Measurements from ENCODE around the gene WDFY2. TPM values are rescaled to one million over a fixed set of nuclear protein-coding genes. Genes with fewer than 3 reads are reported as not detected.

Gene WDFY2
- total RNA-seq, 1 experiment from 2014 or later: 4.1 TPM

GRCh38 chr13:51595416-51595815 lies 11.2 kb downstream of the WDFY2 start:
- H3K79me2 ChIP-seq (ENCODE audit: low read length): peaks cover 83% of the 10 kb centered on the region
- BruUV-seq (replicated peaks): no TSS peak
- H4K20me1 ChIP-seq (ENCODE audit: low read length): no peaks in the 10 kb centered on the region
- no peak overlapping the region for H3K9ac ChIP-seq (ENCODE audit: low read length)
- no peak overlapping the region for H3K4me2 ChIP-seq (ENCODE audit: low read length)
- H3K9me3 ChIP-seq (ENCODE audit: low read length): no peaks in the 10 kb centered on the region
- intact Hi-C loops (cut with micrococcal nuclease): no loop called here
- H3K9me2 ChIP-seq (replicated peaks; ENCODE audit: low read length): no peaks in the 10 kb centered on the region
- CTCF ChIA-PET: no interaction called here
- POLR2A ChIA-PET (ENCODE audit: unreplicated experiment): interaction anchor here (0.5 kb wide), 1 partner anchor 142 kb away, joined by 3 read pairs; no protein-coding TSS in a partner anchor
- H2AFZ ChIP-seq (ENCODE audit: low read length): no peak overlapping the region
- no peak overlapping the region for H3K27ac ChIP-seq (ENCODE audit: low read length)
- H3K4me3 ChIP-seq (ENCODE audit: low read length): no peak overlapping the region
- DNase-seq (no peak), ATAC-seq (no peak)
- H3K36me3 ChIP-seq (ENCODE audit: low read depth, low read length): no peaks in the 10 kb centered on the region
- peaks cover 14% of the 10 kb centered on the region for H3K4me1 ChIP-seq (ENCODE audit: insufficient read depth, low read length)
- TF ChIP-seq EZH2phosphoT487 (IDR thresholded peaks at IDR 0.05; ENCODE audit: borderline replicate concordance, low read length) (no peak), CTCF (conservative IDR thresholded peaks at IDR 0.05; ENCODE audit: low read depth, low read length) (no peak), EZH2 (IDR thresholded peaks at IDR 0.05; ENCODE audit: low read length, unreplicated experiment) (no peak)
- no peaks in the 10 kb centered on the region for H3K27me3 ChIP-seq (ENCODE audit: low read length)
- H3F3A ChIP-seq (ENCODE audit: low read length, unreplicated experiment): no peaks in the 10 kb centered on the region

DNA sequence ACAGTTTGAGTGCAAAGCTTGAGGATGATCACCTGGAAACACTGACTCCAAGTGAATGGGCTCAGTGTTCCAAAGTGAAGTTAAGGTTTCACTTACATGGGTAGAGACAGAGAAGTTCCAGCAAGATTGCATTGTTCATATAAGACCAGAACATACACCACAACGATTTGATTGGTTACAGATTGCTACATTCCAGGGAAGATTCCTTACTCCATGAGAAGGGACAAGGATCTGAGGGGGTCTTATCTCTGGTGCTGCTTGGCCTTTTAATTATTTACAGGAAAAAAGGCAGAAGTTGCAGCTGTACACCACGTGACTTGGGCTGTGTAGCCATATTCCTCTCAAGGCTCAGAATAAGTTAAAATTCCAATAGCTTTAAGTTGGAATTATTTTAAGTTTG lies 12.3 kb downstream of the WDFY2 start:
- Histone ChIP-seq H3K27ac (ENCODE audit: low read length) (no peak overlapping the region), H3K9ac (ENCODE audit: low read length) (no peak overlapping the region), H3K9me3 (ENCODE audit: low read length) (no peaks in the 10 kb centered on the region), H3K36me3 (ENCODE audit: low read depth, low read length) (no peaks in the 10 kb centered on the region), H3K9me2 (replicated peaks; ENCODE audit: low read length) (no peaks in the 10 kb centered on the region), H2AFZ (ENCODE audit: low read length) (no peak overlapping the region), H4K20me1 (ENCODE audit: low read length) (no peaks in the 10 kb centered on the region), H3K79me2 (ENCODE audit: low read length) (peaks cover 89% of the 10 kb centered on the region), H3K4me3 (ENCODE audit: low read length) (no peak overlapping the region), H3F3A (ENCODE audit: low read length, unreplicated experiment) (no peaks in the 10 kb centered on the region), H3K27me3 (ENCODE audit: low read length) (no peaks in the 10 kb centered on the region), H3K4me1 (ENCODE audit: insufficient read depth, low read length) (peaks cover 2% of the 10 kb centered on the region), H3K4me2 (ENCODE audit: low read length) (no peak overlapping the region)
- CTCF ChIA-PET: interaction anchor here (0.6 kb wide), 1 partner anchor 763 kb away, joined by 4 read pairs; no protein-coding TSS in a partner anchor
- TF ChIP-seq CTCF (conservative IDR thresholded peaks at IDR 0.05; ENCODE audit: low read depth, low read length) (no peak), EZH2 (IDR thresholded peaks at IDR 0.05; ENCODE audit: low read length, unreplicated experiment) (no peak), EZH2phosphoT487 (IDR thresholded peaks at IDR 0.05; ENCODE audit: borderline replicate concordance, low read length) (no peak)
- DNase-seq: no peak
- no peak for ATAC-seq
- POLR2A ChIA-PET (ENCODE audit: unreplicated experiment): interaction anchor here (0.7 kb wide), 1 partner anchor 9 kb away, joined by 5 read pairs; no protein-coding TSS in a partner anchor
- intact Hi-C loops (cut with micrococcal nuclease): no loop called here
- BruUV-seq (replicated peaks): no TSS peak

- Histone ChIP-seq H3K79me2 (ENCODE audit: low read length) (peaks cover 65% of the 10 kb centered on the region), H3K9me3 (ENCODE audit: low read length) (no peaks in the 10 kb centered on the region), H3K4me1 (ENCODE audit: insufficient read depth, low read length) (peaks cover 4% of the 10 kb centered on the region; the same call in 1 of the 2 replicates), H3K36me3 (ENCODE audit: low read depth, low read length) (no peaks in the 10 kb centered on the region), H3K27me3 (ENCODE audit: low read length) (no peaks in the 10 kb centered on the region), H3K4me2 (ENCODE audit: low read length) (no peak overlapping the region), H3K9me2 (replicated peaks; ENCODE audit: low read length) (no peaks in the 10 kb centered on the region), H3F3A (ENCODE audit: low read length, unreplicated experiment) (no peaks in the 10 kb centered on the region), H3K27ac (ENCODE audit: low read length) (no peak overlapping the region), H3K9ac (ENCODE audit: low read length) (no peak overlapping the region), H4K20me1 (ENCODE audit: low read length) (no peaks in the 10 kb centered on the region), H2AFZ (ENCODE audit: low read length) (no peak overlapping the region), H3K4me3 (ENCODE audit: low read length) (no peak overlapping the region)
- intact Hi-C loops (cut with micrococcal nuclease): no loop called here
- ChIA-PET POLR2A (ENCODE audit: unreplicated experiment) (interaction anchor here (0.6 kb wide), 1 partner anchor 15 kb away, joined by 3 read pairs; no protein-coding TSS in a partner anchor), CTCF (no interaction called here)
- ATAC-seq (no peak), DNase-seq (no peak)
- BruUV-seq (replicated peaks): no TSS peak
- TF ChIP-seq CTCF (conservative IDR thresholded peaks at IDR 0.05; ENCODE audit: low read depth, low read length): no peak
- TF ChIP-seq EZH2phosphoT487 (IDR thresholded peaks at IDR 0.05; ENCODE audit: borderline replicate concordance, low read length): no peak
- TF ChIP-seq EZH2 (IDR thresholded peaks at IDR 0.05; ENCODE audit: low read length, unreplicated experiment): no peak
These were observed 15.3 kb downstream of the WDFY2 start for GRCh38 chr13:51599444-51600176.

All from PC-3 (cell line).